ENCODE measurements around the gene IBA57. TPM values are rescaled to one million over a fixed set of nuclear protein-coding genes. Genes with fewer than 3 reads are reported as not detected.

Gene IBA57
- total and polyA plus RNA-seq, 5 donors: 4.5 to 12.0 (median 9.9) TPM

DNA sequence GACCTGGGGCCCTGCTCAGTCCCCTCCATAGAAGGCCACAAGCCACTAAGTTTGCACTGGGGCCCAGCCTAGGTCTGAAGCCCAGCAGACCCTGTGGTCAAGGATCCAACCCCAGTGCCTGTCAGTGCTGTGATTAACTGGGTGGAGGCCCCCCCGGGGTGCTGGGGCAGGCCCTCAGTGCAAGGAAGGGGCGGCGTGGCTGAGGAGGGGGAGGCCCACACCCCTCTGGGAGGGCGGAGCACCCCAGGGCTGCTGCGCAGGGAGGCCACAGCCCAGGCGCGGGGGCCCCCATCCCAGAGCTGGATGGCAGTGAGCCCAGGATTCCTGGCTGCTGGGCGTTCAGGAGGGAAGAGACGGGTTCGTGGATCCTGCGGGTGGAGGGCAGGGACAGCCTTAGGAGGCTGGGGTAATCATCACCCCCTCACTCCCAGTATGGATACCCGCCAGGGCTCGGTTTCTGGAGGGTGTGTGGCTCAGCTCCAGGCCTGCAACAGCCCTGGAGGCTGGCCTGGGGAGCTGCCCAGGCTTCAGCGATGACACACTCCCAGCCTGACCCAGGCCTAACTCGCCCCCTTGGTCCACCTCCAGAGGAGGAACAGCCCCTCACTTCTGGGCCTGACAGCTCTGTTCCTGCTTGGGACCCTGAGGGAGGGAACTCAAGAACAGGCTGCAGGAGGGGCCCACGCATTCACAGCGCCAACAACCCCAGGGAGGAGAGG lies 15.0 kb upstream of the IBA57 start:
- H3K27me3 ChIP-seq (ENCODE audit: control insufficient read depth, insufficient read depth): no peaks in the 10 kb centered on the region
- peak overlapping the region; percentile 62 for H3K27ac ChIP-seq (ENCODE audit: low read length)
- H3K4me1 ChIP-seq (ENCODE audit: control insufficient read depth, insufficient read depth, low read length): peaks cover 15% of the 10 kb centered on the region
- H3K9me3 ChIP-seq (ENCODE audit: control insufficient read depth, low read length): no peaks in the 10 kb centered on the region
- intact Hi-C loops (cut with DNase I): no loop called here
- DNase-seq: peak; percentile 84 to 92 (median 92)
- ATAC-seq: peak; percentile 63 to 68
- 20% methylated on average over 17 of the region's 17 CpGs for WGBS
- no peak overlapping the region for H3K4me3 ChIP-seq (ENCODE audit: low read length)

GRCh38 chr1:228151180-228151925 lies 14.3 kb upstream of the IBA57 start:
- H3K4me3 ChIP-seq (ENCODE audit: low read length): no peak overlapping the region
- H3K9me3 ChIP-seq (ENCODE audit: control insufficient read depth, low read length): no peaks in the 10 kb centered on the region
- intact Hi-C loops (cut with DNase I): no loop called here
- H3K4me1 ChIP-seq (ENCODE audit: control insufficient read depth, insufficient read depth, low read length): peaks cover 15% of the 10 kb centered on the region
- peak overlapping the region; percentile 62 for H3K27ac ChIP-seq (ENCODE audit: low read length)
- DNase-seq (peak in 1 of 3 donors; percentile 58), ATAC-seq (no peak)
- WGBS: 65% methylated on average over 12 of the region's 12 CpGs
- H3K27me3 ChIP-seq (ENCODE audit: control insufficient read depth, insufficient read depth): no peaks in the 10 kb centered on the region

DNA sequence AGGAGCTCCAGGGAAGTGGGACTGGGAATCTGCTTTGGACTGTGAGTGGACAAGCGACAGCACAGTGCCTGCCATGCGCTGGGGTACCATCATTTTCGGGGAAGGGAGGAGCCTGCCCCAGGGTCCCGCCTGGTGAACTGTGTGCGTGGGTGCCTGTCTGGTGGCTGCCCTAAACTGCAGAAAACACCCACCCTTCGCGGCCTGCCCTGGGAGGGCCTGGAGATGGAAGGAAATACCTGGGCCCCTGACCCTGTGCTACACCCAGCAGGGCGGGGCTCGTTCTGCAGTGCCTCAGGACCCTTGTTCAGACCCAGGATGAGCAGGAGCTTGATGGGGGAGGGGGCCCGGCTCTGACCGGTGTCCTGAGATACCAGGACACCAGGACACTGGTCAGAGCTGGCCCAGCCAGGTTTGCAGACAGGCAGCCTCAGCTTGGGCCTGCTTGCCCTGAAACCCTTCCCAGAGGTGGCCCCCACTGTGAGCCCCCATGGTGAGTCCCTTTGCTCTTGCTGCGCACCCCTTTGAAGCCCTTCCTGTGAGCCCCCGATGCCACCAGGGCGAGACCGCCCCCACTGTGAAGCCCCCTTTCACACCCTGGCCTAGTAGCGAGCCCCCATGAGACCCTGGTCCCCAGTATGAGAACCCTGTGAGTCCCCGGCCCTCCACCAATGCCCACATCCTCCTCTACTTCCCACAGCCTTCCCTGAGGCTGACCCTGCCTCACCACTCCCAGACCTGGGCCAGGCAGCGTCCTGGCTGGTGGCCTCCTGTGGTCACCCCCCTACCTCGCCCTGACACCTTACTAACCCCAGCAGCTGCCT lies 13.3 kb upstream of the IBA57 start:
- no peaks in the 10 kb centered on the region for H3K9me3 ChIP-seq (ENCODE audit: control insufficient read depth, low read length)
- peak in 1 of 3 donors; percentile 63 for DNase-seq
- H3K4me3 ChIP-seq (ENCODE audit: low read length): no peak overlapping the region
- H3K27ac ChIP-seq (ENCODE audit: low read length): no peak overlapping the region
- no peaks in the 10 kb centered on the region for H3K27me3 ChIP-seq (ENCODE audit: control insufficient read depth, insufficient read depth)
- intact Hi-C loops (cut with DNase I): no loop called here
- 90% methylated on average over 19 of the region's 19 CpGs for WGBS
- ATAC-seq: no peak
- H3K4me1 ChIP-seq (ENCODE audit: control insufficient read depth, insufficient read depth, low read length): peaks cover 15% of the 10 kb centered on the region

GRCh38 chr1:228152918-228153258 lies 12.7 kb upstream of the IBA57 start:
- H3K27me3 ChIP-seq (ENCODE audit: control insufficient read depth, insufficient read depth): no peaks in the 10 kb centered on the region
- peaks cover 15% of the 10 kb centered on the region for H3K4me1 ChIP-seq (ENCODE audit: control insufficient read depth, insufficient read depth, low read length)
- 72% methylated on average over 3 of the region's 3 CpGs for WGBS
- H3K9me3 ChIP-seq (ENCODE audit: control insufficient read depth, low read length): no peaks in the 10 kb centered on the region
- H3K27ac ChIP-seq (ENCODE audit: low read length): no peak overlapping the region
- no peak overlapping the region for H3K4me3 ChIP-seq (ENCODE audit: low read length)
- DNase-seq (peak in 1 of 3 donors; percentile 8), ATAC-seq (no peak)
- intact Hi-C loops (cut with DNase I): no loop called here

GRCh38 chr1:228154021-228154669 lies 11.5 kb upstream of the IBA57 start:
- ATAC-seq: no peak

DNA sequence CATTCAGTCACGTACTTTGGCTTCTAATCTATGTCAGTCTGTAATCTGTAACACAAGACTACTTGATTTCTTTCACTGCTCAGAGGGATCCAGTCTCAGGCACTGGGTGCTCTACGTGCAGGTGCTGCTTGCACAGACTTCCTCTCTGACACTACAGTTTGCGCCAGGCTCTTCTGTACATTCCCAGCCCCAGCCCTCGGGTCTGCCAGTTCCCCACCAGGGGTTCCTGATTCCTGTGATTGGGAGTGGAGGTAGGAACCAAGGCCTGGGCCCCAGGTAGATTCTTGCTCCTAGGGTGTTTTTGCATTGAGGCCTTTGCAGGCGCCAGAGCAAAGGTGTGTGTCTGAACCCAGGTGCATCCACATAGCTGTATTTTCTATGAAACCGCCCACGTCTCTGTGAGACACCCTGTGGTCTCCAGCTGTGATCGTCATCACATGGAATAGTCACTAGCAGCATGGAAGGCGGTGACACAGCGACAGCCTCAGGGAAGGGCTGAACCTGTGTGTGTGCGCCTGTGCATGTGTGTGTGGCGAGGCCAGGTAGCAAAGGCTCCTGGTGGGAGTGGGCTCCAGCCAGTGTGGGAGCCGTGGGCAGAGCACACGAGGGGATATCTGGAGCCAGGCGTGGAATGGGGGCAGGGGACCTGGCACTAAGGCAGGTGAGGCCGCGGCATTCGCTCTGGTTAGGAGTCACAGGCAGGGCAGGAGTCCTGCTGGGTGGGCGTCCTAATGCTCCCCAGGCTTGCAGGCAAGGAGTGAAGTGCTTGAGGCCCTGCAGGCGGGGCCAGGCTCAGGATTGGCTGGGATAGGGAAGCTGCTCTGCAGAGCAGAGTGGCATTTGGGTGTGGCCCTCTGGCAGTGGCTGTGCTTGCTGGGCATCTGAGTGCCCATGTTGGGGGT lies 10.7 kb upstream of the IBA57 start:
- Histone ChIP-seq H3K27ac (ENCODE audit: low read length) (no peak overlapping the region), H3K4me1 (ENCODE audit: control insufficient read depth, insufficient read depth, low read length) (peaks cover 7% of the 10 kb centered on the region), H3K4me3 (ENCODE audit: low read length) (no peak overlapping the region), H3K27me3 (ENCODE audit: control insufficient read depth, insufficient read depth) (no peaks in the 10 kb centered on the region), H3K9me3 (ENCODE audit: control insufficient read depth, low read length) (no peaks in the 10 kb centered on the region)
- WGBS: 83% methylated on average over 20 of the region's 20 CpGs
- intact Hi-C loops (cut with DNase I): no loop called here
- ATAC-seq (no peak), DNase-seq (peak; percentile 7 to 52 (median 37))

More at GRCh38 chr1:228154021-228154669, 11.5 kb upstream of the IBA57 start:
- DNase-seq: peak in 2 of 3 donors; percentile 2 to 3
- 91% methylated on average over 11 of the region's 11 CpGs for WGBS
- H3K27ac ChIP-seq (ENCODE audit: low read length): no peak overlapping the region
- intact Hi-C loops (cut with DNase I): no loop called here
- no peak overlapping the region for H3K4me3 ChIP-seq (ENCODE audit: low read length)
- no peaks in the 10 kb centered on the region for H3K9me3 ChIP-seq (ENCODE audit: control insufficient read depth, low read length)
- H3K27me3 ChIP-seq (ENCODE audit: control insufficient read depth, insufficient read depth): no peaks in the 10 kb centered on the region
- H3K4me1 ChIP-seq (ENCODE audit: control insufficient read depth, insufficient read depth, low read length): peaks cover 11% of the 10 kb centered on the region

DNA sequence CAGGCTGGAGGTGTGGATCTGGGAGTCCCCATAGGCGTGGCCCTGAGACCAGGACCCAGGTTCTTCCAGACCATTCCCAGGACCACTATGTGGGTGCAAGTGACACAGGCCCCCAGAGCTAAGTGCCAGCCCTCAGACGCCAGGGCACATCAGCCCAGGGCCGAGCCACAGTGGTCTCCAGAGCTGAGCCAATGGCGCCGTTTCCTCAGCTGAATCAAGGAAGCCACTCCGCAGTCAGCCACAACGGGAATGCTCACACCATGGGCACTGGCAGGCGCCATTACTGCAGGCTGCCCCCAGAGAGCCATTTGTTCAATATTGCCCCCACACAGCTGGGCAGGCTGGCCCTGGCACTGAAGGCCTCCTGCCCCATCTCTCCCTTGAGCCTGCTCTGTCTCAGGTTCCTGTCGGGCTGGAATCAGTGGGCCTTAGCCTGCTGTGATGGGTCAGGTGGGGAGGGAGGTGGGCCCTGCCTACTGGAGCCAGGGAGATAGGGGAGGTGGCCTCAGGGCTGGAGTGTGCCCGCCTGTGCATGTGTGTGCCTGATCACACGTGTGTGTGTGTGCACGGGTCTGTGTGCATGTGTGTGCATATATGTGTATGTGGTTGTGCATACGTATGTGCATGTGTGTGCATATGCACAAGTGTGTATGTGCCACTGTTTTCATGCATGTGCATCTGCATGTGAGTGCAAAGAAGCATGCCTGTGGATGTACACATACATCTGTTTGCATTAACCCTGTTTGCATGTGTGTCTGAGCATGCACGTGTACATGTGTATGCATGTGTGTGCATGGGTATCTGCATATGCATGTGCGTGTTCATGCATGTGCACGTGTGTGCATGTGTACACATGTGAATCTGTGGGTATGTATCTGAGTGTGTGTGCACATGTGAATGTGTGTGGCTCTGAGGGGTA lies 9.7 kb upstream of the IBA57 start:
- no peaks in the 10 kb centered on the region for H3K27me3 ChIP-seq (ENCODE audit: control insufficient read depth, insufficient read depth)
- H3K4me1 ChIP-seq (ENCODE audit: control insufficient read depth, insufficient read depth, low read length): peaks cover 4% of the 10 kb centered on the region
- no peak overlapping the region for H3K27ac ChIP-seq (ENCODE audit: low read length)
- ATAC-seq: no peak
- no peaks in the 10 kb centered on the region for H3K9me3 ChIP-seq (ENCODE audit: control insufficient read depth, low read length)
- peak in 2 of 3 donors; percentile 4 to 37 for DNase-seq
- no peak overlapping the region for H3K4me3 ChIP-seq (ENCODE audit: low read length)
- intact Hi-C loops (cut with DNase I): no loop called here
- WGBS: 87% methylated on average over 16 of the region's 16 CpGs

DNA sequence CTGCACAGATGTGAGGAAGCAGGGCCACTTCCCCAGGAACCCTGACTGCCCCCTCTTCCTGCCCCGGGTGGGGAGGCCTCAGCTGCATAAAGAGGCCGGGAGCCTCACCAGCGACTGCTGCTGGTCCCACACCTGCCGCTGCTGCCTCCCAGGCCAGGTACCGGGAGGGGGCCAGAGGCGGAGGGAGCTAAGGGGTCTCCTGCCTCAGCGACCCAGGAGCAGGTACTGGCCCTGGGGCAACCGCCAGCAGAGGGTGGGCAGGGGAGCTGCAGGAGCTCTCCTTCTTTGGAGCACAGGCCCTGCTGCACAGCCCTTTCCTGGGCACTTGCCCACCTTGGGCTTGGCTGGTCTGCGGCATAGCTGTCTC lies 9.1 kb upstream of the IBA57 start:
- DNase-seq (peak; percentile 7 to 60 (median 60)), ATAC-seq (no peak)
- no peaks in the 10 kb centered on the region for H3K27me3 ChIP-seq (ENCODE audit: control insufficient read depth, insufficient read depth)
- H3K4me1 ChIP-seq (ENCODE audit: control insufficient read depth, insufficient read depth, low read length): no peaks in the 10 kb centered on the region
- H3K27ac ChIP-seq (ENCODE audit: low read length): no peak overlapping the region
- no peaks in the 10 kb centered on the region for H3K9me3 ChIP-seq (ENCODE audit: control insufficient read depth, low read length)
- intact Hi-C loops (cut with DNase I): no loop called here
- no peak overlapping the region for H3K4me3 ChIP-seq (ENCODE audit: low read length)
- WGBS: 66% methylated on average over 9 of the region's 9 CpGs

GRCh38 chr1:228156941-228157728 lies 8.5 kb upstream of the IBA57 start:
- WGBS: 72% methylated on average over 24 of the region's 24 CpGs
- DNase-seq (peak; percentile 11 to 52 (median 25)), ATAC-seq (no peak)
- intact Hi-C loops (cut with DNase I): no loop called here
- Histone ChIP-seq H3K4me1 (ENCODE audit: control insufficient read depth, insufficient read depth, low read length) (no peaks in the 10 kb centered on the region), H3K9me3 (ENCODE audit: control insufficient read depth, low read length) (no peaks in the 10 kb centered on the region), H3K4me3 (ENCODE audit: low read length) (no peak overlapping the region), H3K27ac (ENCODE audit: low read length) (no peak overlapping the region), H3K27me3 (ENCODE audit: control insufficient read depth, insufficient read depth) (no peaks in the 10 kb centered on the region)
